GM12878 (cell line): Measurements from ENCODE around the gene RFX5.

ENCODE experiments used
- ATF3 ChIP-seq: IDR thresholded peaks from 2 replicates; pipeline ENCODE4 v1.6.1; 2011; ENCODE audit warnings: low read depth, mild to moderate bottlenecking, low read length, moderate library complexity, borderline replicate concordance; ENCODE audit errors: extremely low read depth
- BHLHE40 ChIP-seq, 2 experiments: fragments of 450-650 bp in 1 of 2; IDR thresholded peaks; 2 replicates each; pipeline ENCODE4 v1.6.1; 2011 to 2017; ENCODE audit warnings: low read depth in 2 of 2, borderline replicate concordance in 1 of 2, improper control_type of control experiment in 1 of 2, low read length in 1 of 2, mild to moderate bottlenecking in 1 of 2
- BRCA1 ChIP-seq: IDR thresholded peaks from 2 replicates; pipeline ENCODE4 v1.6.1; 2011; ENCODE audit warnings: low read depth, low read length, improper control_type of control experiment
- CTCF ChIP-seq, 3 experiments: IDR thresholded peaks in 2 of 3; conservative IDR thresholded peaks in 1 of 3; 2 replicates each; pipeline ENCODE4 v1.5.1; 2011; ENCODE audit warnings: low read depth in 3 of 3, low read length in 3 of 3, mild to moderate bottlenecking in 3 of 3, control low read depth in 2 of 3, moderate library complexity in 2 of 3, inconsistent platforms in 1 of 3, mixed read lengths in 1 of 3; ENCODE audit not compliant: control insufficient read depth in 2 of 3, insufficient read depth in 1 of 3; ENCODE audit errors: extremely low read depth in 1 of 3
- ELK1 ChIP-seq: IDR thresholded peaks from 2 replicates; pipeline ENCODE4 v1.6.1; 2012; ENCODE audit warnings: low read depth, low read length, improper control_type of control experiment
- IKZF1 ChIP-seq: fragments of 450-650 bp; conservative IDR thresholded peaks from 2 replicates; pipeline ENCODE4 v1.6.1; 2017; ENCODE audit warnings: antibody characterized with exemption, mild to moderate bottlenecking
- KDM1A ChIP-seq: fragments of 200-600 bp; sonication (generic); IDR thresholded peaks from 2 replicates; pipeline ENCODE4 v1.6.1; 2016; ENCODE audit warnings: borderline replicate concordance
- POLR2A ChIP-seq: IDR thresholded peaks from 2 replicates; pipeline ENCODE4 v1.6.1; 2011; ENCODE audit warnings: low read depth, mild to moderate bottlenecking, low read length
- STAT1 ChIP-seq: fragments of 450-650 bp; conservative IDR thresholded peaks from 2 replicates; pipeline ENCODE4 v1.6.1; 2014; ENCODE audit warnings: antibody characterized with exemption, mild to moderate bottlenecking
- ZBTB33 ChIP-seq: fragments of 450-650 bp; IDR thresholded peaks from 2 replicates; pipeline ENCODE4 v1.6.1; 2017; ENCODE audit warnings: mild to moderate bottlenecking
- ZNF207 ChIP-seq: fragments of 450-650 bp; IDR thresholded peaks from 2 replicates; pipeline ENCODE4 v1.6.1; 2014; ENCODE audit warnings: antibody characterized with exemption, mild to moderate bottlenecking, borderline replicate concordance

GRCh38 chr1:151367658-151368392, 20.8 kb upstream of the RFX5 start:
- TF ChIP-seq KDM1A = no peak
- no peak for TF ChIP-seq ELK1
- no peak for TF ChIP-seq STAT1
- TF ChIP-seq CTCF (IDR thresholded peaks at IDR 0.05 in 2 of 3, conservative IDR thresholded peaks at IDR 0.05 in 1 of 3; ENCODE audit: control insufficient read depth in 2 of 3, extremely low read depth in 1 of 3, insufficient read depth in 1 of 3, low read depth in 3 of 3, low read length in 3 of 3) = no peak
- no peak for TF ChIP-seq BHLHE40 (IDR thresholded peaks at IDR 0.05; ENCODE audit: borderline replicate concordance in 1 of 2, low read depth in 2 of 2, low read length in 1 of 2)
- TF ChIP-seq ATF3 = no peak
- TF ChIP-seq POLR2A = no peak
- TF ChIP-seq BRCA1 = no peak
- no peak for TF ChIP-seq ZNF207
- no peak for TF ChIP-seq ZBTB33
- TF ChIP-seq IKZF1 = no peak
